SU-DHL-6 (cell line): ENCODE results near the gene FSTL4.

ENCODE experiments used
- H2AFZ ChIP-seq: fragments of 200-600 bp; sonication (generic); 2 replicates; pipeline ENCODE4 v1.6.1; 2014; ENCODE audit warnings: low read depth, mild to moderate bottlenecking, moderate library complexity, mixed read lengths, antibody characterized with exemption, low read length; ENCODE audit not compliant: severe bottlenecking
- H3F3A ChIP-seq: fragments of 200-600 bp; shearing (Covaris generic); 2 replicates; pipeline ENCODE4 v1.6.0; 2016; ENCODE audit warnings: antibody characterized with exemption, mild to moderate bottlenecking; ENCODE audit not compliant: insufficient read depth
- H3K27ac ChIP-seq: fragments of 200-600 bp; sonication (generic); 2 replicates; pipeline ENCODE4 v1.5.1; 2016; ENCODE audit warnings: low read depth, mild to moderate bottlenecking, low read length, moderate library complexity, mixed read lengths
- H3K27me3 ChIP-seq: fragments of 200-600 bp; sonication (generic), shearing (Covaris generic); 2 replicates; pipeline ENCODE4 v1.6.0; 2014; ENCODE audit warnings: mild to moderate bottlenecking, low read length
- H3K36me3 ChIP-seq: fragments of 200-600 bp; sonication (generic); 2 replicates; pipeline ENCODE4 v1.6.1; 2014; ENCODE audit warnings: mild to moderate bottlenecking, low read length, mixed read lengths
- H3K4me2 ChIP-seq: fragments of 300-600, 200-600 bp; shearing (Covaris generic), sonication (generic); 2 replicates; pipeline ENCODE4 v1.6.0; 2014; ENCODE audit warnings: low read length, low read depth, mild to moderate bottlenecking; ENCODE audit not compliant: poor library complexity, severe bottlenecking
- H3K4me3 ChIP-seq: fragments of 200-600 bp; sonication (generic); 2 replicates; pipeline ENCODE4 v1.5.1; 2014; ENCODE audit warnings: antibody characterized with exemption, low read length, mild to moderate bottlenecking, mixed read lengths; ENCODE audit not compliant: insufficient read depth, poor library complexity, severe bottlenecking
- H3K79me2 ChIP-seq: fragments of 200-600 bp; sonication (generic); 2 replicates; pipeline ENCODE4 v1.6.1; 2014; ENCODE audit warnings: mild to moderate bottlenecking, low read length, moderate library complexity; ENCODE audit not compliant: insufficient read depth
- H3K9ac ChIP-seq: fragments of 200-600 bp; sonication (generic); 2 replicates; pipeline ENCODE4 v1.7.0; 2014; ENCODE audit warnings: mild to moderate bottlenecking, low read length
- H3K9me2 ChIP-seq: fragments of 200-600 bp; sonication (generic); replicated peaks from 2 replicates; pipeline ENCODE4 v1.6.1; 2014; ENCODE audit warnings: low read length; ENCODE audit not compliant: insufficient read depth
- H3K9me3 ChIP-seq: fragments of 200-600 bp; sonication (generic); 2 replicates; pipeline ENCODE4 v1.6.1; 2014; ENCODE audit warnings: low read length, mixed read lengths; ENCODE audit not compliant: insufficient read depth
- H4K20me1 ChIP-seq: fragments of 200-600 bp; sonication (generic); 2 replicates; pipeline ENCODE4 v1.6.1; 2014; ENCODE audit warnings: low read depth, mild to moderate bottlenecking, antibody characterized with exemption, low read length, moderate library complexity, mixed read lengths
- CTCF ChIP-seq: fragments of 200-600 bp; sonication (generic); IDR thresholded peaks from one replicate; pipeline ENCODE4 v1.5.1; 2017; ENCODE audit warnings: antibody characterized with exemption, mild to moderate bottlenecking, low read length, moderate library complexity; ENCODE audit not compliant: insufficient read depth, poor library complexity, severe bottlenecking
- EZH2phosphoT487 ChIP-seq: fragments of 200-600 bp; sonication (generic), shearing (Covaris generic); conservative IDR thresholded peaks from 2 replicates; pipeline ENCODE4 v1.6.1; 2018; ENCODE audit warnings: mild to moderate bottlenecking, antibody characterized with exemption, low read length, moderate library complexity, mixed read lengths

The FSTL4 gene

GRCh38 chr5:133460172-133460758, 152.1 kb downstream of the FSTL4 start:
- H3K9me3 ChIP-seq = no peaks in the 10 kb centered on the region
- H2AFZ ChIP-seq = no peak overlapping the region
- no peaks in the 10 kb centered on the region for H4K20me1 ChIP-seq
- no peaks in the 10 kb centered on the region for H3F3A ChIP-seq
- no peak overlapping the region for H3K4me2 ChIP-seq
- H3K4me3 ChIP-seq = no peak overlapping the region
- H3K27ac ChIP-seq = no peak overlapping the region
- no peak overlapping the region for H3K9ac ChIP-seq
- no peaks in the 10 kb centered on the region for H3K36me3 ChIP-seq
- no peaks in the 10 kb centered on the region for H3K79me2 ChIP-seq
- H3K27me3 ChIP-seq = no peaks in the 10 kb centered on the region
- TF ChIP-seq CTCF (peak; percentile 78), EZH2phosphoT487 (no peak)
- H3K9me2 ChIP-seq = no peaks in the 10 kb centered on the region

- Histone ChIP-seq H3K27ac (no peak overlapping the region), H3K36me3 (no peaks in the 10 kb centered on the region), H3F3A (no peaks in the 10 kb centered on the region), H3K79me2 (no peaks in the 10 kb centered on the region), H3K4me2 (no peak overlapping the region), H2AFZ (no peak overlapping the region), H3K9me2 (no peaks in the 10 kb centered on the region), H3K9me3 (no peaks in the 10 kb centered on the region), H3K4me3 (no peak overlapping the region), H3K9ac (no peak overlapping the region), H4K20me1 (no peaks in the 10 kb centered on the region), H3K27me3 (no peaks in the 10 kb centered on the region)
- TF ChIP-seq CTCF (no peak), EZH2phosphoT487 (no peak)
Measured at GRCh38 chr5:133459474-133460160, 152.7 kb downstream of the FSTL4 start.

- H3K4me2 ChIP-seq = no peak overlapping the region
- H2AFZ ChIP-seq = no peak overlapping the region
- H3K36me3 ChIP-seq = no peaks in the 10 kb centered on the region
- H3K4me3 ChIP-seq = no peak overlapping the region
- H3K79me2 ChIP-seq = no peaks in the 10 kb centered on the region
- no peak for TF ChIP-seq CTCF
- no peak for TF ChIP-seq EZH2phosphoT487
- no peaks in the 10 kb centered on the region for H3K9me3 ChIP-seq
- H3F3A ChIP-seq = no peaks in the 10 kb centered on the region
- no peaks in the 10 kb centered on the region for H3K27me3 ChIP-seq
- H4K20me1 ChIP-seq = no peaks in the 10 kb centered on the region
- H3K9ac ChIP-seq = no peak overlapping the region
- no peak overlapping the region for H3K27ac ChIP-seq
- H3K9me2 ChIP-seq = no peaks in the 10 kb centered on the region
Measured at GRCh38 chr5:133458435-133458834, 153.9 kb downstream of the FSTL4 start.
